Spleen (tissue), 7 donors: ENCODE results near the gene ZGPAT.

Experiments
- POLR2A ChIP-seq, 3 donors: fragments of 450-650 bp; IDR thresholded peaks; one replicate each; pipeline ENCODE4 v1.5.1; 2017; ENCODE audit warnings: antibody characterized with exemption in 3 of 3, mild to moderate bottlenecking in 1 of 3
- POLR2AphosphoS5 ChIP-seq, 3 donors: sonication (generic); formaldehyde crosslinking; IDR thresholded peaks; one replicate each; pipeline ENCODE4 v1.5.1; 2017; ENCODE audit warnings: antibody characterized with exemption in 3 of 3
- TF ChIP-seq, protein P1 (sequence below), 11 experiments: fragments of 200-600 bp in 7 of 11; fragments of 450-650 bp in 4 of 11; sonication (generic) in 4 of 11; IDR thresholded peaks in 8 of 11; conservative IDR thresholded peaks in 3 of 11; 1 replicate in 7 of 11; 2 replicates in 4 of 11; pipeline versions ENCODE4 v1.4.0 to v1.8.0; 2016 to 2021; ENCODE audit warnings: antibody characterized with exemption in 11 of 11, inconsistent platforms in 4 of 11, mild to moderate bottlenecking in 1 of 11
- donor health status: DM: no; HTN: no; CAD: no; lungs with moderate emphysema.
- donor health status: DM: no; HTN: no; CAD: no.
- donor health status: DM: no; HTN: no; CAD: no.

DNA sequence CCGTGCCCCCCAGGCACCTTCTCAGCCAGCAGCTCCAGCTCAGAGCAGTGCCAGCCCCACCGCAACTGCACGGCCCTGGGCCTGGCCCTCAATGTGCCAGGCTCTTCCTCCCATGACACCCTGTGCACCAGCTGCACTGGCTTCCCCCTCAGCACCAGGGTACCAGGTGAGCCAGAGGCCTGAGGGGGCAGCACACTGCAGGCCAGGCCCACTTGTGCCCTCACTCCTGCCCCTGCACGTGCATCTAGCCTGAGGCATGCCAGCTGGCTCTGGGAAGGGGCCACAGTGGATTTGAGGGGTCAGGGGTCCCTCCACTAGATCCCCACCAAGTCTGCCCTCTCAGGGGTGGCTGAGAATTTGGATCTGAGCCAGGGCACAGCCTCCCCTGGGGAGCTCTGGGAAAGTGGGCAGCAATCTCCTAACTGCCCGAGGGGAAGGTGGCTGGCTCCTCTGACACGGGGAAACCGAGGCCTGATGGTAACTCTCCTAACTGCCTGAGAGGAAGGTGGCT is 10.4 kb upstream of the ZGPAT start:
- TF ChIP-seq POLR2A (IDR thresholded peaks at IDR 0.05) (no peak), POLR2AphosphoS5 (IDR thresholded peaks at IDR 0.05) (peak in 1 of 3 donors; percentile 8)
- TF ChIP-seq, protein P1, sequence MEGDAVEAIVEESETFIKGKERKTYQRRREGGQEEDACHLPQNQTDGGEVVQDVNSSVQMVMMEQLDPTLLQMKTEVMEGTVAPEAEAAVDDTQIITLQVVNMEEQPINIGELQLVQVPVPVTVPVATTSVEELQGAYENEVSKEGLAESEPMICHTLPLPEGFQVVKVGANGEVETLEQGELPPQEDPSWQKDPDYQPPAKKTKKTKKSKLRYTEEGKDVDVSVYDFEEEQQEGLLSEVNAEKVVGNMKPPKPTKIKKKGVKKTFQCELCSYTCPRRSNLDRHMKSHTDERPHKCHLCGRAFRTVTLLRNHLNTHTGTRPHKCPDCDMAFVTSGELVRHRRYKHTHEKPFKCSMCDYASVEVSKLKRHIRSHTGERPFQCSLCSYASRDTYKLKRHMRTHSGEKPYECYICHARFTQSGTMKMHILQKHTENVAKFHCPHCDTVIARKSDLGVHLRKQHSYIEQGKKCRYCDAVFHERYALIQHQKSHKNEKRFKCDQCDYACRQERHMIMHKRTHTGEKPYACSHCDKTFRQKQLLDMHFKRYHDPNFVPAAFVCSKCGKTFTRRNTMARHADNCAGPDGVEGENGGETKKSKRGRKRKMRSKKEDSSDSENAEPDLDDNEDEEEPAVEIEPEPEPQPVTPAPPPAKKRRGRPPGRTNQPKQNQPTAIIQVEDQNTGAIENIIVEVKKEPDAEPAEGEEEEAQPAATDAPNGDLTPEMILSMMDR (IDR thresholded peaks at IDR 0.05 in 8 of 11, conservative IDR thresholded peaks at IDR 0.05 in 3 of 11): no peak
